Activated T-helper 1 cell treated with Interleukin-2 at 50 U/mL for 16 hours (primary cell): ENCODE data around the gene KCNQ5.
"Not testable (repeated sequence)": the region's sequence is repeated elsewhere in the genome, so short reads cannot be mapped to it uniquely, and the experiment has no call there.

ENCODE experiments used
- DNase-seq: peaks from one replicate; pipeline ENCODE4 v3.0.0-alpha.2; 2020; ENCODE audit warnings: low read depth

KCNQ5 gene

GRCh38 chr6:72844614-72845013 lies 222.8 kb downstream of the KCNQ5 start:
- no peak for DNase-seq

DNA sequence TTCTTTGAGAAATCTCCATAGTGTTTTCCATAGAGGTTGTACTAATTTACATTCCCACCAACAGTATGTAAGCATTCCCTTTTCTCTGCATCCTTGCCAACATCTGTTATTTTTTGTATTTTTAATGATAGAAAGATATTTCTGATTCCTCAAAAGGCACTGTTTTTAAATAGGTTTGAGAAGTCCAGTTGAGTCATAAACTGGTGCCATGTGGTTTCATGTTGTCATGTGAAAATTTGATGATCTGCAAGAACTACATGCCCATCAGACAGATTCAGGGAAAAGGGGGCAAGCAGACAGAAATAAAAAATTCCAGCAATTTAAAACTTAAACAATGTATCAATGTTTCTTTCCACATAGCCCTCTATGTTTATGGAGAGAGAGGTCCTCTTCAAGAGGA lies 227.5 kb downstream of the KCNQ5 start:
- DNase-seq, result no peak

DNA sequence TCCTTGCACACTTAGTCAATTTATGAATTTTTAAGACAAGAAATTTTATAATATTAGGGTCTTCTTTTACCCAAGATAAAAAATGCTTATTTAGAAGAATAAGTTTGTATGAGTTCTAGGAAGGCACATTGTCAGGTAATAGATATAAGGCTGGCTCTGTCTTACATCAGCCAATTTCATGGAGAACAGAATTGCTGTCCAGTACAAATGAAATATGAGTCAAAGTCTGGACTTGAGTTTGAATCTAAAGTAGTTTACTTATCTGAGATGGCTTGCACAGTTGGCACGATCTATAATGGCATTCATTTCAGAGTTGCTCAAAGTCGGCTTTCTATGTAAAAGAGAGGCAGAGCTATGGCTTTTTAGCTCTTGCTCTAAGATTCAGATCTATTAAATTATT lies 228.2 kb downstream of the KCNQ5 start:
- DNase-seq, result no peak

DNA sequence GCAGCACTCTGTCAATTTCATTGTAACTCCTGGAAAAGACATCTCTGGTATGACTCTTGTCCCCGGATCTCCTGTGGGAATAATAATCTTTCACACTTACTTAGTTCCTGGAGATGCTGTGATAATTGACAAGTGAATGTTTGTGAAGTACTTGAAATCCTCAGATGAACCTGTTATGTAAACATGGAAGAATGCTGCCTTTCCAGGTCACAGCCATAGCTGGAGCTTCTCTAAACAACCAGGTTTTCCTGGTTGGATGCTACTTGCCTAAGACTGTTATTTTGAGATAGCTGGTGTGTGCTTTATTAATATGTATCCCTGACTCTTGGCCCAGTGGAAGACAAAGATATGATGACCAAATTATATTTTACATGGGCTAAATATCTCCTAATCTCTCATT lies 228.6 kb downstream of the KCNQ5 start:
- DNase-seq, result no peak

GRCh38 chr6:72855471-72855870 lies 233.6 kb downstream of the KCNQ5 start:
- DNase-seq, result no peak

DNA sequence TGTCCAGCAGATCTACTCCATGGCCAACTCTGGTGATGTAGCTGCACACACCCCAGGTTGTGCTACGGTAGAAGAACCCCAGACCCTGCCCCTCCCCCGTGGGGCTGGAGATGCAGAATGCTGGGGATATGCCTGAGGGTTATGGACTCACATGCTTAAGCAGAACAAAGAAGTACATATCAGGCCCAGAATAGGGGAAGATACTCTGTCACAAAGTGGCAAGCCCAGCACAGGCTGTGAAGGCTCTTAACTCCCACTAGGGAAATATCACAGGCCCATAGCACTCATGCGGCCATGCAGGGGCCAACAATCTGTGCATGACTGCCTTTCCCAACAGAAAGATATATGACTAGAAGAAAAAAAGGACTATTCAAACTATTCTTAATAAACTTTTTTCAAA lies 234.9 kb downstream of the KCNQ5 start:
- no peak for DNase-seq

DNA sequence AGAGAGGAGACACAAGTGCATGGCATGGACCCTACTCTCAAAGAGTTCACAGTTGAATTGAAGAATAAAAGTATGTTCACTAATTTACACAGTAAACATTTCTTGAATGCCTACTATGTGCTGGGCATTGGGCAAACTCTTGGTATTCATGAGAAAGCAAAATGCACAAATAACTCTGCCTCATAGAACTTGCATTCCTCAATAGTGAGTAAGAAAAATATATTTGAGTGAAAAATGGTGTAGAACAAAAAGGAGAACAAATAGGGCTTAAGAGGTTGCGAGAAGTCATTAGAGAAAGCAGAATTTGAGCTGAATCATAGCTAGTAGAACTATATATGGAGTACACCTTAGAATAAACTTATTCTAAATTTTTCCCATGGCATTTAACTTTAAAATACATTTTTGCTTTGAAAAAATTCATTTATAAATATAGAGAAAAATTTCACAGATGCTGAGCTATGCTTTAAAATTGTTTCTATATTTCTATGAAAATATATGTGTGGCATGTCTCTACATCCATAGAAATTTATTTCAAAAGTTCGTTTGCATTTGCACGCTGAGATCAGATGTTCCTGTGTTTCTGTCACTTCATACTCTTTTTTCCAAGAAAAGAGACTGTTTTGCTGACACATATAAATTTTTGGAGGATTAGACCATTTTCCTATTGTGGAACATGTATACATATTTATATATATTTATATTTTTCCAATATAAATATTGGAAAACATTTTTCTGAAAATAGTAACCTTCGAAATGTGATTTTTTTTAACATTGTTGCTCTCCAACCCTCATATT lies 236.1 kb downstream of the KCNQ5 start:
- DNase-seq, result no peak

- no peak for DNase-seq
Measured at GRCh38 chr6:72861059-72861458, 239.2 kb downstream of the KCNQ5 start.

DNA sequence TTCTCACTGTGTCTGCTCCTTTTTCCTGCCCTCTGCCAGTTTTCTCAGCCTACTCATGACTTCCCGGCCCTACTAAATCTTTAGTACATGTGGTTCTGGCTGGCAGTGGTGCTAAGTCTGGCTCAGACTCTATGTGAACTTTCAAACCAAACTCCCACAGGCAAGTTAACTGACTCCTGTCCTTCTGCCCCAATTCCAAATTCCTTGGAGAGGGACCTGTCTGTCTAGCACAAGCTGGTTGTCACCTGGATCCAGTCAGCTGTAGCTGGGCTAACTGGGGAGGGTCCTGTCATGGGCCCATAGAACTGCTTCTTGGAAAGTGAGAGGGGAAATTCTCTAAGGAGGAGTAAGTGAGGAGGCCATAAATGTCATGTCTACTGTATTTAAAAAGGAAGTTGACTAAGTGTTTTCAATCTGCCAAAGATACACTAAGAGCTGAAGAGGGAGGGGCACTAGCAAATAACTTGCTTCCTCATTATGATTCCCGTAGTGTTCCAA lies 240.1 kb downstream of the KCNQ5 start:
- no peak for DNase-seq

GRCh38 chr6:72863131-72863530 lies 241.3 kb downstream of the KCNQ5 start:
- DNase-seq, result no peak

DNA sequence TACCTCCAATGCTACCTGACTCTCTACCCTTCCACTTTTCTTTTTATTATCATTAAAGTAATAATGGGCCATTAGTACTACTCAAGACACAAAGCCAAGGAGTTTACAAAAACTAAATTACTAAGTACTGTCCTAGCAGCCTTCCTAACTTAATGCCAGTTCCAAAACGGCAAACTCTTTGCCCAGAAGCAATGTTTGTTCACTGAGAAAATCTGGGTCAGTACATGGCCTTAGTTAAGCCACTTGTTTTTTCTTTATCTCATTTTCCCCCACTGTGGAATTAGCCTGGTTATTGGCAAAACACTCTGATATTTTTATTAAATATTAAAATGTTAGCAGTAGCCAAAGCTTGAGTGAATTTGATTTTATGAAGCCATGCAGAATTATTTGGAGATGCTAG lies 242.4 kb downstream of the KCNQ5 start:
- no peak for DNase-seq

DNA sequence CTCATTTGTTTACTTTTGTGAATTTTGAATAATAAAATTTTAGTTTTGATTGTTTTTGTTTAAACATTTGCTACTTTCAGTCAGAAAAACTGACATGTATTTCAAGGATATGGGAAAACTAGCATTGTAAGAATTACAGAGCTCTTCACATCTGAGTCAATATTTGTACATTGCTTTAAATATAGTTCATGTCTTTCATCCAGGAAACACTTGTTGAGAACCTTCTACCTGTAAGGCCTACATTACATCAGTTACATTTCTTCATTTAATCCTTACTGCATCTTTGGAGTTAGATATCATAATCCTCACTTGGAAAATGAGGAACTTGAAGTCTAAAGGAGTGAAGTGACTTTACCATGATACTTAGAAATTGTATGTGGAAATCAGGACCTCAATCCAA lies 242.9 kb downstream of the KCNQ5 start:
- no peak for DNase-seq

DNA sequence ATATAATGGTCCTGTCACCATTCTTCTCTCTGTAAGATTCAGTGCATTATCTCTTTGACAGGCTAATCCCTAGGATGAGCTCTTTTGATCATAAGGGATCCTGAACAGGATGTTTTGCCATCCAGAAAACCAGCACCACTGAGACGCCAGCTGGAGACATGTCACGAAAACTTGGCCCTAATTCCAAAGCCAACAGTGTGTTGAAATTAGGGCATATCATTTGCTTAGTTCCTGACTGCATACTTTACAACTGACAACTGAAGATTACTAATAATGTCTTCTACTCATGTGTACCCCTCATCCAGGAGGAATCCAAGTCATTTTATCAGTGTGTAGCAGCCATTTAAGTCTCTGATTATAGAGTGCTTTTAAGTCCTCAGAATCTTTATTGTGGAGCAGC lies 243.6 kb downstream of the KCNQ5 start:
- DNase-seq, result no peak

DNA sequence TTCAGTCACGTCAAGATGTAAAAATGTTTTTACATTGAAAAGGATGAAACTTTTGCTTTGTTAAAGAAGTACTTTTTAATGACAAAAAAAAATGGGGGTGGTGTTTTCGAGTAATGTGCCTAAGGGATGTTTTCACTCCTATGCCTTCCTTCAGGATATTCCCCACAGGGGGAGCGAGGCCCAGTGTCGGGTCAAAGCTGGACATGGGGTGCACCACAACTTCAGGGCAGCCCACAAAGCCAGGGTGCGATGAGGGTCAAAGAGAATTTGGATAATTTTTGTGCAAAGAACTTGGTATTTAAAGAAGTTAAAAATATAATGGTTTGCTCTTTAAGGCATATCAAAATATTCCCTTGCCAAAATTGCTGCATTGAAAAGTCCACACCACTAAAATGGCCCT lies 247.8 kb downstream of the KCNQ5 start:
- DNase-seq, result no peak

GRCh38 chr6:72873433-72873832 lies 251.6 kb downstream of the KCNQ5 start:
- DNase-seq, result no peak

DNA sequence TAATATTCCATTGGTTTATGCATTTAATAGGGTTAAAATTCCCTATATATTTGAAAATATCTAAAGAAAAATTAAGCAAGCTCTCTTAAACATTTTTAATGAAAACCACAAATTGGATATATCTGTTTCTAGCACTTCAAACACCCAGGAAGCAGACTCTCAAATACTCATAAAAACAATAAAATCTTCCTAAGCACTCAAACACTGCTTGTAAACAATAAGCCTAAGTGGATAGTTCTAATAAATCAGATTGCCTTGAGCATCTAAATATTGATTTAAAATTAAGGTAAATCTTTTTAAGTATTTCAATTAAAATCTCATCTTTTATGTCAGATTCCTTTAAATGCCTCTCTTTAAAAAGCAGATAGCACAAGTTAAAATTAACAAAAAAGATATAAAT lies 254.4 kb downstream of the KCNQ5 start:
- no peak for DNase-seq

DNA sequence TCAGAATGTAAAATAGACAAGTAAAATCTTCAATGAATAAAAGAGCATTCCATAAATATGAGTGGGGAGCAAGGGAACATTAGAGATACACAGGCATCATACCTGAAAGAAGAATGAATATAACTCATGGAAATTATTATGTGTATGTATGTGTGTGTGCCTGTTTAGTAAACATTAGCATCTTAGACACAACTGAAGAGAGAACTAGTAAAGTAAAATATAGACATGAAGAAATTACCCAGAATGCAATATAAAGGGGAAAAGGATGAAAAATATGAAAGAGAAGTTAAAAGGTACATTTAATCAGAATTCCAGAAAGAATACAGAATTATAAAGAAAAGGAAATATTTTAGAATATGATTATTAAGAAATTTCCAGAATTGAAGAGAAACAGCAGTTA lies 264.3 kb downstream of the KCNQ5 start:
- DNase-seq, result no peak

DNA sequence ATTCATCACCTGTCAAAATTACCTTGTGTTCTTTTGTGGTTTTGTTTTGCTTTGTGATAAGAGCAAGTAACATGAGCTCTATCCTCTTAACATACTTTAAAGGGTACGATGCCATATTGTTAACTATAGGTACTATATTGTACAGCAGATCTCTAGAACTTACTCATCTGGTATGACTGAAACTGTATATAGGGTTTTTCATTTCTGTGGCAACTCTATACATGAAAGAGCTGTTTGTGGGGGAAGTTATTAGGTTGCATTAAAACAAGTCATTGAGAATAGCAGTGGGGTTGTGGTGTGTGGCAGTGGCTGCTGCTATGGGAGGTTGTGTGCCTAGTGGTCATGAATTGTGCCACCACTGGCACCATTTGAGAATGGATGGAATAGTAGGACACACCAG lies 268.4 kb downstream of the KCNQ5 start:
- no peak for DNase-seq

- DNase-seq, result no peak
Measured at GRCh38 chr6:72890671-72891070, 268.8 kb downstream of the KCNQ5 start.

DNA sequence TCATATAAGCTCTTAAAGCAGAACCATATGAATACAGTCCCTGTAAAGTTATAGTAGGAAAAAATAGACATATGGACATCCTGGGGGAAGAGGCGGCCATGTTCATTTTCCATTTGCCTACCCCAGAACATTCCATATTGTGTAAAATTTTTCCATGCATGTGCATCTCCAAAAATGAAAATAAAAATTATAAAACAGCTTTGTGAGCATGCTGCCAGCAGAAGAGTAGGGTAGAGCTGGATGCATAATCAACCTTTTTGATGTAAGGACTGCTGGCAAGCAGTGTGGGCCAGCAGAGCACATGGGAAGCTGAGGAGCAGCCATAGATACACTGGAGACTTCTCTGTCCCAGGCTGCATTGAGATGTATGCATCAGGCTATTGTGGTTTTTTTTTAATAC lies 271.0 kb downstream of the KCNQ5 start:
- no peak for DNase-seq

- DNase-seq, result no peak
Measured at GRCh38 chr6:72894091-72894490, 272.2 kb downstream of the KCNQ5 start.

DNA sequence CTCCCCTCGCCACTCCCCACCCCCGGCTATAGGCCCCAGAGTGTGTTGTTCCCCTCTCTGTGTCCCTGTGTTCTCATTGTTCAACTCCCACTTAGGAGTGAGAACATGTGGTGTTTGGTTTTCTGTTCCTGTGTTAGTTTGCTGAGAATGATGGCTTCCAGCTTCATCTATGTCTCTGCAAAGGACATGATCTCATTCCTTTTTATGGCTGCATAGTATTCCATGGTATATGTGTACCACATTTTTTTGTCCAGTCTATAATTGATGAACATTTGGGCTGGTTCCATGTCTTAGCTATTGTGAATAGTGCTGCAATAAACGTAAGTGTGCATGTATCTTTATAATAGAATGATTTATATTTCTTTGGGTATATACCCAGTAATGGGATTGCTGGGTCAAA lies 276.4 kb downstream of the KCNQ5 start:
- not testable (repeated sequence) for DNase-seq

- no peak for DNase-seq
Measured at GRCh38 chr6:72905705-72906478, 284.0 kb downstream of the KCNQ5 start.
